ENCODE data around the gene ZKSCAN4.

Gene ZKSCAN4

DNA sequence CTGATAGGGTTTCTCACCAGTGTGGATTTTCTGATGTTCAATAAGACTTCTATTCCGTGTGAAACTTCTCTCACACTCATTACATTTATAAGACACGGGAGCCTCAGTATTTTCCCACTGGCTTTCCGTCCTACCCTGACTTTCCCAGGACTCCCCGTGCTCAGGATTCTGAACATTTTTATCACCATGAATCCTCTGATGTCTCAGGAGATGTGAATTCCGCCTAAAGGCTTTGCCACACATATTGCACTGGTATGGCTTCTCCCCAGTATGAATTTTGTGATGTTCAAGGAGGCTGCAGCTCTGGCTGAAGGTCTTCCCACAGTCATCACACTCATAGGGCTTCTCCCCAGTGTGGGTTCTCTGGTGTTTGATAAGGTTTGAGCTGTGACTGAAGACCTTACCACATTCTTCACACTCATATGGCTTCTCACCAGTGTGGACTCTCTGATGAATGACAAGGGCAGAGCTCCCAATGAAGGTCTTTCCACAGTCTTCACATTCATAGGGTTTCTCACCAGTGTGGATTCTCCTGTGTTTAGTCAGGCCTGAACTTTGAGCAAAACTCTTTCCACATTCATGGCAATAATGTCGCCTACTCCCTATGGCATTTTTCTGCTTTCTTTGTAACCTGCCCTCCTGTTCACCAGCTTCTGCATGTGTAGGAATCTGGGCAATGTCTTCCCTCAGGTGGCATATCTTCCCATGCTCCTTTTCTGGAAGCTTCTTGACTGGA lies 6.7 kb downstream of the ZKSCAN4 start:
- no peak for DNase-seq

GRCh38 chr6:28243946-28244345 lies 8.1 kb downstream of the ZKSCAN4 start:
- DNase-seq, result no peak

- no peak for DNase-seq
These were observed 11.6 kb downstream of the ZKSCAN4 start for GRCh38 chr6:28240471-28240870.

DNA sequence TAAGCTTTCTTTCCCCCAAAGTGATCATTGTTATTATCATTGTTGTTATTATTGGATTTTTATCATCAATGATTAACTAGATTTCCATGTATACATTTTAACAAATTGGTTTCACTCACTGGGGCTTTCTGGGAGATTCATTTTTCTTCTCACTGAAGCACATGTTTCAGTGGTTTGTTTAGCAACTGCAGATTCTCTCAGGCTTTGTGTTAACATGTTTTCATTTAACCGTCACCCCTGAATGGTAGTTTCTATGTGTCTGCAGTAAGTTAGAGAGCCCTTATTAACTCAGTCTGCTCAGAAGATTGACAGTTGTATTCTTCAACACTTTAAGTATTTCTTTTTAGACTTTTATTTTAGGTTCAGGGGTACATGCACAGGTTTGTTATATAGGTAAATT lies 12.4 kb downstream of the ZKSCAN4 start:
- no peak for DNase-seq

DNA sequence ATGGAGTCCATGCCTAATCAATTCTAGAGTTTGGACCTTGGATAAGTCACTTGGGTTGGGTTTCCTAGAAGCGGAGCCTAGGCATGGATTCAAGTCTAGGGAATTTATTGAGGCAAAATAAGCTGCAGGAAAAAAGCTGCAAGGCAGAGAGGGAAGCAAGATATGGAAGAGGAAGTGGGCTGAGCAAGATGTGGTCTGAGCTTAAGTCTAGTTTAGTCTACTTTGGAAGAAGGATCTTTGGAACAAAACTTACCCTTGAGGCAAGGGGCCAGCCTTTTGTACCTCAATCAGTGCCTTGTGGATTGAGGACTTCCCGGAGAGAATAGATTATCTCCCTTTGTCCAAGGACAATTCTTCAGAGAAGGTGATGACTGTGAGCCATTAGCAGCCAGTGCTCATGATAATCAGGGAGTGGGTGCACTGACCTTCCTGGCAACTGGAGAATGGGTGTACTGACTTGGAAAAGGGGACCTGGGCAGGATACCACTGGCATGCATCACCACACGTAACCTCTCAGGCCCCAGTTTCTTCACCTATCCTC lies 16.1 kb downstream of the ZKSCAN4 start:
- no peak for DNase-seq

DNA sequence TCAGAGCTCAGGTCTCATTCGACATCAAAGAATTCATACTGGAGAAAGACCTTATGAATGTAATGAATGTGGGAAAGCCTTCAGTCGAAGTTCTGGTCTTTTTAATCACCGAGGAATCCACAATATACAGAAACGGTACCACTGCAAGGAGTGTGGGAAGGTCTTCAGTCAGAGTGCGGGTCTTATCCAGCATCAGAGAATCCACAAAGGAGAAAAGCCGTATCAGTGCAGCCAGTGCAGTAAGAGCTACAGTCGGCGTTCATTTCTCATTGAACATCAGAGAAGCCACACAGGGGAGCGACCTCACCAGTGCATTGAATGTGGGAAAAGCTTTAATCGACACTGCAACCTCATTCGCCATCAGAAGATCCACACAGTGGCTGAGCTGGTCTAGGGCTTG lies 19.3 kb downstream of the ZKSCAN4 start:
- DNase-seq, result no peak

DNA sequence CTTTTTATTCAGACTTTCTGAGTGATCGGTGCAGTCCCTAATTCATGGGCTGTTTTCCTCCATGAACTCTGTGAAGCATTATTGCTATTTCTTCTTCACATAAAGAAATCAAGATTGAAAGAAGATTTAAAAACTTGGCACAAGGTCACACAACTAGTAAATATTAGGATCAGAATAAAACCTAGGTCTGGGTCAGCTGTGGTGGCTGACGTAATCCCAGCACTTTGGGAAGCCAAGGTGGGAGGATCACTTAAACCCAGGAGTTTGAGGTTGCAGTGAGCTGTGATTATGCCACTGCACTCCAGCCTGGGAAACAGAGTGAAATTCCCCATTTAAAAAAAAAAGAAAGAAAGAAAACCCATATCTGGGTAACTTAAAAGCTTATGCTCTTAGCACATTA lies 25.6 kb downstream of the ZKSCAN4 start:
- no peak for DNase-seq

- peak; percentile 89 for DNase-seq
These were observed 26.8 kb downstream of the ZKSCAN4 start, which contains the start of gene ZSCAN9 for GRCh38 chr6:28225056-28225834. TSS of gene ZSCAN9 (plus strand) at chr6:28225275. CDS start at chr6:28227085, 1,810 bp downstream.

DNA sequence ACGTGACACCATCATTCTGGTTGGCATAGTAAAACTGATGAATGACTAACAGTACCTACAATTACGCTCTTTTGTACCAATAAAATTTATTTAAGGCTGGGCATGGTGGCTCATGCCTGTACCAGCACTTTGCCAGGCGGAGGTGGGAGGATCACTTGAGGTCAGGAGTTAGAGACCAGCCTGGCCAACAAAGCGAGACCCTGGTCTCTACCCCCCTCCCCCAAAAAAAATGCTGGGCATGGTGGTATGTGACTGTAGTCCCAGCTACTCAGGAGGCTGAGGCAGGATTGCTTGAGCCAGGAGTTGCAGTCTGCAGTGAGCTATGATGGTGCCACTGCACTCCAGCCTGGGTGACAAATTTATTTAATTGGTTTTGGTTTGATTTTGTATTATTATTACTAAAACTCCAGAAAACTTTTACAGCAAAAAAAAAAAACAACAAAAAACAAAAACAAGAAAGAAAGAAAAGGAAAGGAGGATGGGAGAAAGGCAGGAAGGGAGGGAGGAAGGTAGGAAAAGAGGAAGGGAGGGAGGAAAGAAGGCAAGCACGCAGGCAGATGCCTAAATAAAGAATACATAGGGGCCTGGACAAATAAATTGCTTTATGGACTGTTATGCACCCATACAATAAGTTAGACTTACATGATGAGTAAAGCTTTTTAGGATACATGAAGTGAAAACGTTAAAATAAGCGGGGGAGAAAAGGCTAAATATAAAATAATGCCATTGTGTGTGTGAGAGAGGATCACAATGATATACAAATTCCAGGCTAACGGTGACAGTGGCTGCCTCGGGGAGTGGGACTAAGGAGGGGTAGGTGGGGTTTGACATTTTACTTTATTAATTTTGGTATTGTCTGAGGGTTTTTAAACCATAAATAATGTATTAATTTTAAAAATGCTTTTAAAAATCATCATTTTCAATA lies 27.7 kb downstream of the ZKSCAN4 start:
- DNase-seq, result no peak

GRCh38 chr6:28220257-28221133 lies 31.6 kb downstream of the ZKSCAN4 start:
- no peak for DNase-seq

- DNase-seq, result peak; percentile 27
These were observed 33.5 kb downstream of the ZKSCAN4 start for GRCh38 chr6:28218312-28219248.

DNA sequence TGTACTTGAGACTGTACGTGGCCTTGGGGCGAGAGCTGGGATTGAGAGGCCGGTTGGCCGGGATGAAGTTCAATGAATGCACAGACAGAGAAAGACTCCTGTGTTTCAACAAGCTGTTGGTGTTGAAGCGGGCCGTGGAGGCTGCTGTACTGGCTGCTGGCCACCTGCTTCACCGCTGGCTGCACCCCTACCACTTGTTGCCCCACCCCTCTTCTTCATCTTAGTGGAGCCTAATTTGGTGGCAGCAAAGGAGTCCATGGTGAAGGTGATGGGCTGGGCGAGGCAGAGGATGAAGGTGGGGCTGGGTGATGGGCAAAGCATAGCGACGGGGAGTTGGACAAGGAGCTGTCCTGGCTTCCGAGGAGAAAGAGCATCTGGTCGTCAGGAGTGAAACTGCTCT lies 34.2 kb downstream of the ZKSCAN4 start:
- no peak for DNase-seq

GRCh38 chr6:28215425-28215824 lies 36.6 kb downstream of the ZKSCAN4 start:
- no peak for DNase-seq

DNA sequence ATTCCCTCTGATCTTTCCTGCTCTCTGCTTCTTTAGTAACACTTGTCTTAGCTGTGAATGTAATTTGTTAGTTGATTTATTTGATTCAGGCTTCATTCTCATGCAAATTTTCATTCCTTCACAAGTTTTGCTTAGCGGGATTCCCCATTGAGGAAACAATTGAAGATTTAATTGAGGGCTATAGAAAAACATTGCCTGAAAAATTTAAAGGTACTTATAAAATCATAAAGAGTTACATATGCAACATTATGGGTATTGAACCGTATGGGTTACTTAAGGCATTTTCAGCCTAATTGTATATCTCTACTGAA lies 38.9 kb downstream of the ZKSCAN4 start:
- no peak for DNase-seq

DNA sequence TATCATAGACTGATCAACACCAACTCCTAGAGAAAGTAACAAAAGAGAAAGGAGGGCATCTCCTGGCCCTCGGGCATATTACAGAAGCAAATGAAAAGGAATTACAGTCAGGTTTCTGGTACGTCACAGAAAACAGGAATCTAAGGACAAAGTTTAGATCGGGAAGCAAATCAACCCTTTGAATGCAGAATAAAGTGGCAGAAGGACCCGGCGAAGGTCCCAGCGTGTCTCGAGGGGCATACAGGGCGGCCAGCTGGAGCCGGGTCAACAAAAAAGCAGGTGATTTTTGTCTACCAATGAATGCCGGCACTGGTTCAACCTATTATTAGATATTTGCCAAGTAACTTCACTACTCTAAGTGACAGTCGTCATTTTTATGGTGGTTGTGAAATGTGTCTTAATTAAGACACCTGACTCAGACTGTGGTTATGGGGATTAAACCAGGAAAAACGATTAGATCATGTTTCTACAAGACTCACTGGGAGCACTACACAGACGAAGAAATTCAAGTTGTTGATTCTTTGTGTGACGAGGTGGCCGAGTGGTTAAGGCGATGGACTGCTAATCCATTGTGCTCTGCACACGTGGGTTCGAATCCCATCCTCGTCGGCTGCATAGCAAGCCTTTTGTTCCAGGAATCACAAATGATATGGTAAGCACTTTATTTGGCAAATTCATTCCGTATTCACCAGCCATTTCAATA lies 39.4 kb downstream of the ZKSCAN4 start:
- peak; percentile 47 for DNase-seq

- no peak for DNase-seq
These were observed 40.1 kb downstream of the ZKSCAN4 start for GRCh38 chr6:28211840-28212509.

- no peak for DNase-seq
These were observed 42.1 kb downstream of the ZKSCAN4 start for GRCh38 chr6:28209753-28210535.

- no peak for DNase-seq
These were observed 43.9 kb downstream of the ZKSCAN4 start for GRCh38 chr6:28208111-28208659.

All from NCI-H2171 treated with DMSO at 0.1 percent for 48 hours (cell line).